Glutamatergic neuron (in vitro differentiated cells): Measurements from ENCODE around the gene ZC2HC1B. TPM values are rescaled to one million over a fixed set of nuclear protein-coding genes. Genes with fewer than 3 reads are reported as not detected.

Source experiments
- DNase-seq: peaks from one replicate; pipeline ENCODE4 v3.0.0; 2022
- H3K27ac Mint-ChIP-seq: one replicate; pipeline ENCODE4 v1.8.0; 2020; ENCODE audit warnings: mild to moderate bottlenecking, mixed read lengths, inconsistent platforms; ENCODE audit not compliant: unreplicated experiment
- H3K27me3 Mint-ChIP-seq: one replicate; pipeline ENCODE4 v1.8.0; 2020; ENCODE audit warnings: mild to moderate bottlenecking, moderate library complexity, mixed read lengths, inconsistent platforms; ENCODE audit not compliant: unreplicated experiment
- H3K36me3 Mint-ChIP-seq: one replicate; pipeline ENCODE4 v1.8.0; 2020; ENCODE audit warnings: mild to moderate bottlenecking, mixed read lengths, inconsistent platforms; ENCODE audit not compliant: unreplicated experiment
- H3K4me1 Mint-ChIP-seq: one replicate; pipeline ENCODE4 v1.8.0; 2020; ENCODE audit warnings: mild to moderate bottlenecking, low read depth, mixed read lengths, inconsistent platforms; ENCODE audit not compliant: unreplicated experiment
- H3K4me3 Mint-ChIP-seq: one replicate; pipeline ENCODE4 v1.8.0; 2020; ENCODE audit warnings: mild to moderate bottlenecking, mixed read lengths, inconsistent platforms; ENCODE audit not compliant: unreplicated experiment
- H3K9me3 Mint-ChIP-seq: one replicate; pipeline ENCODE4 v1.8.0; 2020; ENCODE audit warnings: mild to moderate bottlenecking, moderate library complexity, mixed read lengths, inconsistent platforms; ENCODE audit not compliant: unreplicated experiment
- total RNA-seq: library from RNA; stranded (reverse); fragmentation: NEBNext Ultra II Directional; extraction: Animal tissue kit (Norgen Biotek cat#: 25700); gene quantifications from one replicate; pipeline ENCODE4 v1.2.1, GENCODE V29; 2021; ENCODE audit not compliant: unreplicated experiment
- TF ChIP-seq, protein P1 (sequence below): fragments of 200-600 bp; sonication (generic); IDR thresholded peaks from one replicate; pipeline ENCODE4 v1.5.0; 2021; ENCODE audit not compliant: partially characterized antibody, unreplicated experiment

The ZC2HC1B gene
- total RNA-seq, 1 donor from 2014 or later, result not detected

DNA sequence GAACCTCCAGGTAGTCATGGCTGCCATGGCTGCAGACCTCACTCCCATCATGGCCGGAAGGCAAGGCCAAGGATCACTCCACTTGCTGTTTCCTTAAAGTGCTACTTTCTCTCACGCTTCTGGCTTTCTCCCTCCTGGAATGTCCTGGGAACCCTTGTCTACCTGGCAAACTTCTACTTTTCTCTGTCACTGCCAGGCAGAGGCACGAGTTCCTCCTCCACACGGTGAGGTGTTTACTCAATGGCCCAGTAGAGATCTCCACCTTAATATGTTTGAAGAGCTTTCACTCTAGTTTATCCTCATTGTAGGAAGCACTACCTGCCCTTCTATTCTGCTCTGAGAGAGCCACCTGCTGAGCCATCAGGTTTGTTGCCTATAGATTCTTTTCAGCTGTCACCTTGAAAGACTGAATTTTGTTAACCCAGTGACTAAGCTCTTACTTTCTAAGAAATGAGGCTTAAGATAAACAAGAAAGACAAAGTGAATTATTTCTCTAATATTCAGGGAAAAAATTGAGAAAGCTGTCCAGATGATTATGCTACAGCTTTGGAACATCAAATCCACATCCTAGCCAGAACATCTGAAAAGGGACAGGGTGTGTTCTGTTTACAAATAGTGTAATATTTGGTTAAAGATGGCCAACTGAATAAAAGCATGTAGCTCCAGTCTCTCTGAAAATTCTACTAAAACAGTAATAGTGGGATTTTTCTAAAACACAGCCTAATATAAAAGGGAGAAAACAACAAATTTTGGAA lies 88.8 kb downstream of the ZC2HC1B start:
- no peak overlapping the region for H3K4me3 Mint-ChIP-seq
- no peaks in the 10 kb centered on the region for H3K36me3 Mint-ChIP-seq
- no peak overlapping the region for H3K27ac Mint-ChIP-seq
- H3K27me3 Mint-ChIP-seq, result peaks cover 4% of the 10 kb centered on the region
- TF ChIP-seq, protein P1, sequence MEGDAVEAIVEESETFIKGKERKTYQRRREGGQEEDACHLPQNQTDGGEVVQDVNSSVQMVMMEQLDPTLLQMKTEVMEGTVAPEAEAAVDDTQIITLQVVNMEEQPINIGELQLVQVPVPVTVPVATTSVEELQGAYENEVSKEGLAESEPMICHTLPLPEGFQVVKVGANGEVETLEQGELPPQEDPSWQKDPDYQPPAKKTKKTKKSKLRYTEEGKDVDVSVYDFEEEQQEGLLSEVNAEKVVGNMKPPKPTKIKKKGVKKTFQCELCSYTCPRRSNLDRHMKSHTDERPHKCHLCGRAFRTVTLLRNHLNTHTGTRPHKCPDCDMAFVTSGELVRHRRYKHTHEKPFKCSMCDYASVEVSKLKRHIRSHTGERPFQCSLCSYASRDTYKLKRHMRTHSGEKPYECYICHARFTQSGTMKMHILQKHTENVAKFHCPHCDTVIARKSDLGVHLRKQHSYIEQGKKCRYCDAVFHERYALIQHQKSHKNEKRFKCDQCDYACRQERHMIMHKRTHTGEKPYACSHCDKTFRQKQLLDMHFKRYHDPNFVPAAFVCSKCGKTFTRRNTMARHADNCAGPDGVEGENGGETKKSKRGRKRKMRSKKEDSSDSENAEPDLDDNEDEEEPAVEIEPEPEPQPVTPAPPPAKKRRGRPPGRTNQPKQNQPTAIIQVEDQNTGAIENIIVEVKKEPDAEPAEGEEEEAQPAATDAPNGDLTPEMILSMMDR, result no peak
- H3K4me1 Mint-ChIP-seq, result no peaks in the 10 kb centered on the region
- H3K9me3 Mint-ChIP-seq, result no peaks in the 10 kb centered on the region
- DNase-seq, result no peak

DNA sequence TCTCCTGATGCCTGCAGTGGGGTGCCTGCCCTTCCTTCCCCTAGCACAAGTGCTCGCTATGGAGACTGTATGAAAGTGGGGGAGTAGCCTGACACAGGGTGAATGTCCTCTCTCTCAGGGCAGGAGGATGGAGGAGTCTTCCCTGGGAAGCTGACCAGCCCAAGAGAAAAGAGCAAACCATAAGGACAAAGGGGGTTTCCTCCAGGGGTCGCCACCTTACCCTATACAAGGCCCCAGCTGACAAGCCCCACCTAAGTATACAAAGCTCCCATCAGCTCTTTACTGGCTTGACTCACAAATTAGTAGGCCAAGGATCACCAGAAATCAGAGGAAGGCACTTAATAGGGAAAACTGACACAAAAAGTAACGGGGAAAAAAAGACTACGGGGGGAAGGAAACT lies 89.6 kb downstream of the ZC2HC1B start:
- TF ChIP-seq, protein P1, result no peak
- no peaks in the 10 kb centered on the region for H3K9me3 Mint-ChIP-seq
- no peak overlapping the region for H3K27ac Mint-ChIP-seq
- no peak for DNase-seq
- H3K36me3 Mint-ChIP-seq, result no peaks in the 10 kb centered on the region
- peaks cover 4% of the 10 kb centered on the region for H3K27me3 Mint-ChIP-seq
- H3K4me3 Mint-ChIP-seq, result no peak overlapping the region
- peaks cover under 1% of the 10 kb centered on the region for H3K4me1 Mint-ChIP-seq

DNA sequence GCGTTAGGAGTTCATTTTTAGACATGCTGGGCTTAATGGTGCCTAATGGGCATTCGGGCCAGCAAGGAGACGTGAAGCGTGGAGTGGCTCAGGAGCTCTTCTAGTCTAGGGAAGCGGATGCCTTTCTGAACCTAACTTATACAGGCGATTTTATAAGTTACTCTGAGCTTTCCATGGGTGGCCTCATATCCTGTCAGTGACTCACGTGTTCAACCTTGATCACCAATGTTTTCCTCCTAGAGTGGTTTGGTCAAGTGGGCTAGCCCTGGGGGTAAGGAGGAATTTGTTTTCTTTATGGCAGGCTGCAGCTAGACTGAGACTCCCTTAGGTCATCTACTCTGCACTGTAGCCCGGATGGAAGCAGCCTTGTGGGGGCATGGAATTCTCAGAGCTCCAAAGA lies 91.7 kb downstream of the ZC2HC1B start:
- Mint-ChIP-seq H3K4me1 (peaks cover 8% of the 10 kb centered on the region), H3K36me3 (no peaks in the 10 kb centered on the region), H3K4me3 (no peak overlapping the region), H3K27ac (no peak overlapping the region), H3K27me3 (peaks cover 8% of the 10 kb centered on the region), H3K9me3 (peaks cover 2% of the 10 kb centered on the region)
- no peak for DNase-seq
- TF ChIP-seq, protein P1, result no peak

DNA sequence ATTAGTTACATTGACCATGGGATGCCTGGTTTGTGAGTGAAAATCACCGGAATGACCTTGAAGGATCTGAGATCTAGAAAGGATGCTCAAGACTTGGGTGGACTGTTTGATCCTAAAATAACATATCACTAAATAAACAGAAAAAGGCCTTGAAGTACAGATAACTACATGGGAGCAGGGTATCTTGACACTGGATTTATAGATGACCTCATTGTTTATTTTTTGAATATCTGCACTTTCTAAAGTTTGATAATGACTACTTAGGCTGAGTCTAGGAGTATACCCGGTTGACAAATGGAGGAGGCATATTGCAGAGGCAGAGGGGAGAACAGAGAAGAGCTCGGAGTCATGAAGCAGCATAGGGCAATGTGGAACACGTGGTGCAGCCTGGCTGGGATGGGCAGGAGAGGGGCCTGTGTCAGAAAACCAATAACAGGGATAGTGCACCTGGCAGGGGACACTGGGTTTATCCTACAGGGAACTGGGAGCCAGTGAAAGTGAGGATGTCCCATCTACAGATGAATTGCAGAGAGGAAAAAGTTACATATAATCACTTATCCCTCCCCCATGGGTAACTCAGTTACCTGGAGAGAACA lies 93.5 kb downstream of the ZC2HC1B start:
- DNase-seq, result no peak
- TF ChIP-seq, protein P1, result no peak
- no peak overlapping the region for H3K4me3 Mint-ChIP-seq
- peaks cover 12% of the 10 kb centered on the region for H3K4me1 Mint-ChIP-seq
- H3K27me3 Mint-ChIP-seq, result peaks cover 14% of the 10 kb centered on the region
- peaks cover 2% of the 10 kb centered on the region for H3K9me3 Mint-ChIP-seq
- no peaks in the 10 kb centered on the region for H3K36me3 Mint-ChIP-seq
- H3K27ac Mint-ChIP-seq, result no peak overlapping the region

DNA sequence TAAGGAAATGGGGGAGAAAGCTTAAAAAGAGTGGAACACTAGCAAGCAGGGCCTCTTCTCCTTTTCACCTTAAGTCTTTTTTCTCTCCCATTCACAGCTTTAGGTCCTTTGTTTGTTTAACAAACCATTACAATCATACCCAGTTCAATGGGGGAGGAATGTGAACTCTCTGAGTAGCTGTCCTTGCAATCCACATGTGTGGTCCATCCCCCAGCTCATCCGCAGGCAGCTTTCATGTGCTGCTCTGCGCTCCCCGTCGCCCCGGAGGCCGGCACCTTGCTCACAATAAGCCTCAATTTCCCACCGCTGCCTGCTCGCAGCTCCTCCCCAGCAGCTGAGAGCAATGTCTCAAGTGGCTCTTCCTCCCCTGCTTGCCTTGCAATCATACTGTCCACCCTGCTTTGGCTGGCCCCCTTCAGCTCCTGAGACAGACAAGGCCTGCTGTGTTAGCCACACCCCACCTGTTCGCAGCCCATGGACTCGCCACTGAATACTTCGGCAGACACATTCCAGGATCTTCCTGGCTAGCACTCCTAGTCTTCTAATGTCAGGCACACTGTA lies 94.6 kb downstream of the ZC2HC1B start:
- TF ChIP-seq, protein P1, result no peak

More for the DNA sequence above, 94.6 kb downstream of the ZC2HC1B start:
- no peak for DNase-seq
- Mint-ChIP-seq H3K9me3 (peaks cover 2% of the 10 kb centered on the region), H3K27ac (no peak overlapping the region), H3K27me3 (peaks cover 14% of the 10 kb centered on the region), H3K36me3 (no peaks in the 10 kb centered on the region), H3K4me3 (no peak overlapping the region), H3K4me1 (peaks cover 12% of the 10 kb centered on the region)
